GM04504 (cell line): Measurements from ENCODE around the gene MAST4.

Experiments
- DNase-seq: peaks from one replicate; pipeline ENCODE4 v3.0.0-alpha.2; 2012; ENCODE audit warnings: low read depth

The MAST4 gene

GRCh38 chr5:67021031-67021430 is 424.8 kb downstream of the MAST4 start:
- DNase-seq: no peak

DNA sequence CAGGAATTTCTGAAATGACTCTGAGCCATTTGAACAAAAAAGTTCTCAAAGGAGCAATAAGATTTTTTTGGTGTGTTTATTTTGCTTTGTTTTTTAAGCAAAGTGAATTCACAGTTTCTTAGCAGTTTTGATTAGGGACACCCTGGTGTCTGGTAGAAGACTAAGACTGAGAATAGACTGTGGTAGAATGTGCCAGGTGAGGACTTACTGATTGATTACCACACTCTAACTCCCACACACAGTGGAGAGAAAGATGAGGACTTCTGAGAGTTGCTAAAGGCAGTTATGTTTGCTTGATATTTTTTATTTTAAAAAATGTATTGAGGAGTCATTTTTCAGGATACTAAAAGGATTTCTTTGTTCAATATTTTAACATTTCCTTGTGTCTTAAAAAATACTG is 425.3 kb downstream of the MAST4 start:
- no peak for DNase-seq

DNA sequence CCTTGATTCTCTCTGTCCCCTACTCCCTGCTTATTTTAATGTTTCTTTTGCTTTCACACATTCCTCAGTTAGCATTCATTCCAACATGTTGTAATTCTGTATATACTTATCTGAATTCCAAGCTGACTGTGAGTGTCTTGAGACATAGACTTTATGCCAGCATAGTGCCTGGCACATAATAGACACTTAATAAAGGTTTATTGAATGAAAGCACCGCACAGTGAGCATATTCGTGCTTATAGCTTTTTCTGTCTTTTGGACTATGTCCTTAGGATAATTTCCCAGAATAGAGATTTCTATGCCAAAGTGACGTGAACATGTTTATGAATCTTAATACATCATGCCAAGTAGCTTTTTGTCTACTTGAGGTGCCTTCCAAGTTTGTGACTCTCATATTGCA is 425.8 kb downstream of the MAST4 start:
- DNase-seq: no peak

DNA sequence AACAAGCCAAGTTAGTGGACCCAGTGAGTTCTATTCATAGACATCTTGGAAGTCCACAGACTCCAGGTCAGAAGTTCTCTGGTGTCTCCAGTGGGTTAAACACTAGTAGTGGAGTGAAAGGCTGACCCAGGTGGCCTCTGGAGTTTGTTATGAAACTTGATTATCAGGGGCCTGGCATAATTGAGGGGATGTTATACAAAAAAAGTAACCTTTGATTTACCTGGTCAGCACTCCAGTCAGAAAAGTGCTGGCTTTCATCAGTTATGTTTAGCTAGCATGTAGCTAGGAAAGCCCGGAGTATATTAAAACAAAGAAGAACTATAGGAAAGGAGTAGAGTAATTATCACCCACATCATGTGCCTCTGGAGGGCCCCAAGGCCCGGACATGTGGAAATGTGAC is 429.3 kb downstream of the MAST4 start:
- DNase-seq: no peak

GRCh38 chr5:67026278-67026677 is 430.1 kb downstream of the MAST4 start:
- DNase-seq: no peak

DNA sequence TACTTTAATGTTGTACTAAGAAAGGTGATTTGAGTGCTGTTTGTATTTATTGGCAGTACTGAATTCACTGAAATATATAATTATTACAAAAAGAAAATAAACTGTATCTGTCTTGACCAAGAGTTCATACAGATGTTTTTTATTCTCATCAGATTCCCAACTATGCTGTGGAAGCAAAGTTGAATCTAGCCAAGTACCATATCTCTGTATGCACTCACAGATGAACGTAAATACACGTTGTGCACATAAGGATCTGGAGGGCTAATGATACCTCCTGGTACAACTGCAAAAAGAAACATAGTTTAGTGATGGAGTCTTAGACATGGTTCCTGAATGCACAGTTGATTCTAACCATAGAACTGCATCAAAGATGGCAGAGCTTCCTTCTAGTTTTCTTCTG is 431.0 kb downstream of the MAST4 start:
- no peak for DNase-seq

DNA sequence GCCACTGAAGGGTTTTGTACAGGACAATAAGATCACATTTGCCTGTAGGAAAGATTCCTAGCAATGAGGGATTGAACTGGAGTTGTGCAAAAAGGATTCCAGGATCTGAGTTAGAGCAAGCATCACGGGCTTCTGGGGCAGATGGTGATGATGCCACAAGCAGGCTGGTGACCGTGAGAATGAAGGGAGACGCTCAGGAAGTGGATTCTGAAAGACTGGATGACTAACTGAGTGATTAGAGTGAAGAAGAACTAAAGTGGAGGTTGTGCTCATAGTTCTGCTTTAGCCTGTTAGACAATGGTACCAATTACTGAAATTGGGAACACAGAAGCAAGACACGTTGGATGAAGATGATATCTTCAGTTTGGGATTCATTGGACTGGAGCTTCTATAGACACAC is 432.2 kb downstream of the MAST4 start:
- DNase-seq: no peak

- DNase-seq: no peak
Measured at GRCh38 chr5:67028941-67029340, 432.7 kb downstream of the MAST4 start.

DNA sequence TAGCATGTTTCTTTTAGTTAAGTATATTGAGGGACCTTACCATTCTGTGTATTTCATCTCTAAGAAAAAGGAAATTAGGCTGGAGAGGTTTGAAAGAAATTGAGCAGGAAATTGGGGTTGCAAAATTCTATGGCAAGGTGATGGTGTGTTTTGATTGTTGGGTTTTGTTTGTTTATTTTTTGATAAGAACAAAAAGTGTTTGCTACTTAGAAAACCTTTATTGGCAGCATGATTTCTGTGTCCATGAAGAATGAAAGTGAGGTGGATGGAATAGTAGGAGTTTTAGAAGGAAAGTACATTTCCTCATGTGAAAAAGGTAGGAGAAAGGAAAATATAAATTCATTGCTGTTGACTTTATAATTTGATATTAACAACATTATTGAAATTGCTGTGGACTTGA is 433.3 kb downstream of the MAST4 start:
- no peak for DNase-seq

GRCh38 chr5:67030289-67031056 is 434.3 kb downstream of the MAST4 start:
- peak; percentile 71 for DNase-seq

DNA sequence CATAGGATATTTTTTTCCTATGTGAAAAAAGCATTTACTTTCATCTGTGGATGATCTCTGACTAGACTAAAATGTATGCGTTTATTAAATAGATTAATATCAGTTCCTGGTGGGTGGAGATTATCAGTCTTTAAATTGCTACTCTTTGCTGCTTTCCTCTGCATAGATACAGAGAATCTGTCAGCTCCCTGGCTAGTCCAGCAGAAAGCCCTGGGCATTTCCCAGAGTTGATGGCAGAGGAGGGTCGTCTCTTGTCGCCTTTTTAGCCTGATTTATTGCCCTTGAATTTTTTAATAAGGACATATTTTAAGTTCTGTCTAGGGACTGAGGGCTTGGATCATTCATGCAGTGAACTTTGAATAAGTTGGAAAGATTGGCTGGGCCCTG is 434.9 kb downstream of the MAST4 start:
- no peak for DNase-seq

GRCh38 chr5:67031692-67032091 is 435.5 kb downstream of the MAST4 start:
- no peak for DNase-seq

GRCh38 chr5:67032921-67033664 is 436.9 kb downstream of the MAST4 start:
- no peak for DNase-seq

GRCh38 chr5:67033880-67034651 is 437.9 kb downstream of the MAST4 start:
- DNase-seq: no peak

DNA sequence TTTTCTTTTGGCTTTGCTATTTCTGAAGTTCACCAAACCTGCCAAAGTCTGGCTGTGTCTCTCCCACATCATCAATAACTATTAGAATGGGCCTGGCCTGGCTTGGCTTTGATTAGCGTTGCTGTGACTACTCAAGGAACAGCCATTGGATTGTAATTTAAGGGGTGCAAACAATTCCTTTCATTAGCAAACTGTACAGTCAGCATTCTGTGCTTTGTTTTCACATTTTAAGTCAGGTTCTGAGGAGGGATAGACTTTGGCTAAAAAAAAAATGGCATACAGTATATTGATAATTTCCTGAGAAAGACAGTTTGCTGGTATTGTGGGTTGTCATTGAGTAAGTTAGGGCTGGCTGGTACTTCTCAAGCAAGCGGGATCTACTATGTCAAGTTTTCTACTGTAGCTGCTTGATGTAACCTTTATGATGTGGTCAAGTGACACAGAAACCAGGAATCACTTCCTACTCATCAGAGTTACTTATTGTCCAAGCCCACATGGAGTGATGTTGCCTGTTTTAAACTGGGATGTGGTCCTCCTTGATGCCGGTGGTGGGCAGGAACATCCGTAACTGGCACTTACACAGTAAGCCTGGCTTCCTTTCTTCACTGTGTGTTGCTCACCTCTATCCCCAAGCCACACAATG is 439.0 kb downstream of the MAST4 start:
- no peak for DNase-seq

DNA sequence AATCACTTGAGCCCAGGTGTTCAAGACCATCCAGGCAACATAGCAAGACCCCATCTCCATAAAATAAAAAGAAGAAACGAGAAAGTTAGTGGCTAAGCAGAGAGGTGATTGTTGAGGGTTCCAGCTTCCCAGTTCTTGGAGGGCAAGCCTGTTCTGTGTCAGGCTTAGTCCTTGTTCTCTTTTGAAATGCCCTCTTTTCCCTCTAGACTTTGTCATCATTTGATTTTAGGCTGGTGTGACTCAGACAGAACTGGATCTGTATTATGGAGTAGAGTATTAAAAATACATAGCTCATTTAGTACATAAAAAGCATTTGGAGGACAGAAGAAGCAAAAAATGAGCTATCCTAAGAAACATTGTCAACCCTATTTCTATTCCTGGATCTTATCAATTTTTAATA is 441.0 kb downstream of the MAST4 start:
- no peak for DNase-seq

DNA sequence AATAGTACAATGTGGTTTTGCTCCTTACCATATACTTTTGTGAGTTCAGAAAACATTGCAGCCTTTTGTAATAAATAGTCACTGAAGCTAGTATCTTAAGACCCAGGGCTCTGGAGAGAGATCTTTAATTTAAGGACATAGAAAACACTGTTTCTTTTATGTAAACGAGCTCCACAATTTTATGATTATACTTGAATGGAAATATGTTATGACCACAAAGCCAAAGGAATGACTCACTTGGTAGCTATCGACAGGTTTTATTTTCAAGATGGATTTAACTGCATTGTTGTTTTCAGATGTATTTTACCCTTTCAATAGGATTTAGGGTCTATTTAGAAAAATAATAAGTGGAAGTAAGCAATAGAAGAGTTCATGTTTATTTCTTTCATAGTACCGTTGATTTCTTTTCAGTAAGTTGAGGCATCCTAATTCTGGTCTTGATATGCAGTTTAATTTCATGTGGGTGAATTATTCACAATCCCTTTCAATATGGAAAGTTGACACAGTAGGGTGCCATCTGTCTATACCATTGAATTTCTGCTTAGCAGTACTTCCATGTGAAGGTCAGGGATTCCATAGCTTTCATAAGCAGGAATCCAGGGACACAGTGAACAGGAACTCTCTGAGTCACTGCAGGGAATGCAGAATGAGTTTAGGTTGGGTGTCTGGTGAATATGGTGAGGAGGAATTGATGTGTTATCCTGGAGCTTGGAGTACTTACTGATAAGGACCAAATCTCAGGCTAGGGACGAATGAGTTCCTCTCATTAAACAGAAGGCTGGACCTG is 442.8 kb downstream of the MAST4 start:
- DNase-seq: no peak

DNA sequence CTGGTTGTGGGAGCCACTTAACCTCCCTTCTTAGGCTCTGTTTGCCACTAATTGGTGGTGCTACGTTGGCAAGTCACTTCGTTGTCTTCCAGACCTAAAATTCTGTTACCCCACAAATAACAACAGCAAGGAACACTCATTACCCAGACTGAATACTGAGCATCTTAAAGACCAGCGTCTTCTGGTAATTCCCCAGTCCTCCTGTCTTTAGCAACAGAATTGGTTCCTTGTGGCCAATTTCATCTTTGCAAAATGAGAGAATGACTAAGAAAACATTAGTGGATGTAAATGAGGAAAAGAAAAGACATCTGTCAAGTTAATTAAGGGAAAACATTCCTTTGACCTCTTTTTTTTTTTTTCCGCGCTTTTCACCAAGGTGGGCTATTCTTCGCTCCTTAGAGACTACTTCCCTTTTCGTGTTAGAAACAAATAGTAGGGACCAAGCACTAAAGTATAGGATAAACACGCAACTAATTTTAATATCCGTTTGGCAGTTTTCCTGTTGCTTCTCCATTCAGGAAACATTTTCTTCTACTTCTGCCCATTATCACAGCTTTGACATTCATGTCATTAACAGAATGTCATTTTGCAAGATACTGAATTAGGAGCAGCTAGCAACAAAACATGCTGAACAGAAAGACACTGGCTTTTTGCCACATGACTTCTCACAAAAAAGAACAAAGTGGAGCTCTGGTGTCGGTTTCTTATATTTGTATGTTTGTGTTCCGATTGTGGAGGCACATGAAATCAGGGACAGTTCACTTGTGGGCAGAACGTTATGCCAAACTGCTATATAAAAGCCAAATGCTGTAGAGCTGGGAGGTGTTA is 446.2 kb downstream of the MAST4 start:
- no peak for DNase-seq

DNA sequence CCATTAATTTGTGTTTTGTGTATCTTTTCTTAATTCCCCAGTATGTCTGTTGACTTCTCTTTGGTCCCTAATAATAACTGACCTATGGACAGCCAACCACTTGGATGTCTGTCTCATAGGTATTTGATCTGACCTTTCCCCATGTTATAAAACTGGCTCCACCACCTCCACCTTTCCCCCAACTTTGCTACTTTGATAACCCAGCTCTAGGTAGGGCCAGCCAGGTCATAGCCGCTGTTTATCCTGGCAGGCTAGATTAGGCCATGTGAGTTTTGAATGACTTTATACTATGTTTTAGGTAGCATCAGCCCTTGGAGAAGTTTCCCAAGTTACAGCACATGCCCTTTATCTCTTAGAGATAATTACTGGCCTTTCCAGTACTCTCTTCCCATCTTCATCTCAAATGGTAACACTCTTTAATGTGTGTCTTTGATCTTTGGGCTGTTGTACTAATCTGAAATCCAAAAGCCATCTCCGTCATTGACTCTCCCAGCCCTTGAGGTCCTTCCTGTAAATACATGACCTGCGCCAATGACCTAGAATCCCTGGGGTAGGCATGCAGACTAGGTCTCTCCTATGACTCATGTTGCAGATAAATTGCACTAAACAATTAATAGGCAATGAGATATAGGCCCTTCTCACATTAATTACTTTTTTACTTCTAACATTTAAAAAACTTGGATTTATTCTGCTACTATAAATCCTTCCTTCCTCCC is 447.8 kb downstream of the MAST4 start:
- no peak for DNase-seq
